CD4-positive, alpha-beta T cell treated with Interferon gamma for 1 hour (primary cell): ENCODE data around the gene TTC39B.

Source experiments
- DNase-seq: peaks from one replicate; pipeline ENCODE4 v3.0.0-alpha.2; 2020

Gene TTC39B

GRCh38 chr9:15300218-15300617 is 6.8 kb downstream of the TTC39B start:
- DNase-seq: no peak

DNA sequence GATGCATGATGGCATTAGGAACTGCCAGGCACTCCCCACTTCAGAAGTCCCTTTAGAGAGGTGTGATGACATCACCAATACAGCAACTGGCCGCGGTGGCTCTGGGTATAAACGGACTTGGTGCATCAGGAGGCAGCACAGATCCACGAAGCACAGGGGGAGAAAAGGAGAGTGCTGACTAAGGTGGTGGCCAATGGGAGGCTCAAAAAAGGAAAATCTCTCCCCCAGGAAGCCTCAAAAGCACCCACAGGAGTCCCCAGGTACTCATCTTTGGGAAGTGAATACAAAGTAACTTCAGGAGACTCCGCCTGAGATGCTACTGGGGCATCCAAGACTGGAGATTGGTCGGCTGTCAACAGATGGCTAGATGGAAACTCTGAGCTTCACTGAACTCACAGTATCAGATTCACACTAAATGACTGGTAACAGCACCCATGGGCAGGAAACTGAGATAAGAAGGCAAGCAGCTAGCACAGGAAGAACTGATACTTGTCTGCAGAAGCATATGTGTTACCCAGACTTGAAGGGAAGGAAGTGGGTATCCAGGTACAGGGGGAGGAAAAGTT is 7.6 kb downstream of the TTC39B start:
- peak; percentile 57 for DNase-seq

GRCh38 chr9:15298362-15298761 is 8.7 kb downstream of the TTC39B start:
- no peak for DNase-seq

- no peak for DNase-seq
Observed at GRCh38 chr9:15295761-15296405, 11.1 kb downstream of the TTC39B start.

DNA sequence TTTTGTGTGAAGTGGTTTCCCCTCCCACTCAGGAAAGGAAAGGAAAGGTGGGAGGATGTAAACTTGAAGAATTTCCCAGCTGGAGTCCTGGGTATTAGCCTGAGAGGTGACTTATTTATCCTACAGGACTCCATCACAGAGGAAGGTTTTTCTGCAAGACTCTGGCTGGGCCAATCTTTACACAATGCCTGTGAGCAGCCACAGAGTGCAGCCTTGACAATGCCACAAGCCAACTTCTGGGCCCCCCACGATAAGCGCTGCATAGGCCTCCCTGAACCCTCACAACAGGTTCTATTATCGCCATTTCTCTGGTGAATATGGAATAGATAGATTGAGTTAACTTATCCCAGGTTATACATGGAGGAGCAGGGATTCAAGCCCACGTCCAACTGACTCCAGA is 12.4 kb downstream of the TTC39B start:
- DNase-seq: no peak

DNA sequence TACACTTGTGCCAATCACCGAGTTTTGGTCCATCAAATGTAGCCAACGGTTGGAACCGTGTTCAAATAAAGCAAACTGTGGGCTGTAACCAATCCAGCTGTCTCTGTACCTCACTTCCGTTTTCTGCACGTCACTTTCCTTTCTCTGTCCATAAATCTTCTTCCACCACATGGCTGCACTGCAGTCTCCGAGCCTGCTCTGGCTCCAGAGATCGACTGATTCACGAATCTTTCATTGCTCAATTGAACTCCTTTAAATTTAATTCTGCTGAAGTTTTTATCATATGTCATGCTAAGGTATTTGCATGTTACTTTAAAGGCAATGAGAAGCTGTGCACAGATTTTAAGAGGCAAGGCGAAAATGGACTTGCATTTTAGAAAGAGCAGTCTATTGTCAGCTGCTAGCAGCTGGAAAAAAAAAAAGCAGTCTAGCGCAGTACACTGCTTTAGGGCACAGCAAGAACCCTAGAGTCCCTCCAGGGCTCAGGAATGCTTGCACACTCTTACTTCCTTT is 13.2 kb downstream of the TTC39B start:
- DNase-seq: no peak

- no peak for DNase-seq
Observed at GRCh38 chr9:15293084-15293483, 13.9 kb downstream of the TTC39B start.

- no peak for DNase-seq
Observed at GRCh38 chr9:15289603-15290002, 17.4 kb downstream of the TTC39B start.

GRCh38 chr9:15287309-15287708 is 19.7 kb downstream of the TTC39B start:
- no peak for DNase-seq

DNA sequence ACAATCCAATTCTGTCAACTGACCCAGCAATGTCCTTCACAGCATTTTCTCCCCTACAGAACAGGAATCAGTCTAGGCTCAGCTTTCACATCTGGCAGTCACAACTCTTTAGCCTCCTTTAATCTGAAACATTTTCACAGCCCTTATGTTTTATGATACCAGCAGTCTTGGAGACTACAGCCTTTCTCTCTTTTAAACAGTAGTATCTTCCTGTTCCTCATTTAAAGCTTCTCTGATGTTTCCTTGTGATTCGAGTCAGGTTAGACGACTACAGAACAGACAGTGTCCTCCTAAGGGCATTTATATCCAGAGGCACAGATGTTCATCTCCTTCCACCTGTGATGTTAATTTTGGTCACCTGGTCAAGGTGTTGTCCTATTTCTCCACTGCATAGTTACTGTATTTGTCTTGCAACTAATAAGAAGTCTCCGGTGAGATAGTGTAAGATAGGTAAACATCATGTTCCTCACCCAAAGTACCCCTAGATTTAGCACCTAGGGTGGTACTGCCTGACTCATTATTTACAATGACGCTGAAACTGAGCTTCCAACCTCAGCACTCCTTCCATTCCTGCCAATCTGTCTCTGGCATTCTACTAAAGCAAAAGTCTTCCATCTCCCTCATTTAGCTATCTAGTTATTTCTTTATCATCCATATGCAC is 20.7 kb downstream of the TTC39B start:
- DNase-seq: no peak

DNA sequence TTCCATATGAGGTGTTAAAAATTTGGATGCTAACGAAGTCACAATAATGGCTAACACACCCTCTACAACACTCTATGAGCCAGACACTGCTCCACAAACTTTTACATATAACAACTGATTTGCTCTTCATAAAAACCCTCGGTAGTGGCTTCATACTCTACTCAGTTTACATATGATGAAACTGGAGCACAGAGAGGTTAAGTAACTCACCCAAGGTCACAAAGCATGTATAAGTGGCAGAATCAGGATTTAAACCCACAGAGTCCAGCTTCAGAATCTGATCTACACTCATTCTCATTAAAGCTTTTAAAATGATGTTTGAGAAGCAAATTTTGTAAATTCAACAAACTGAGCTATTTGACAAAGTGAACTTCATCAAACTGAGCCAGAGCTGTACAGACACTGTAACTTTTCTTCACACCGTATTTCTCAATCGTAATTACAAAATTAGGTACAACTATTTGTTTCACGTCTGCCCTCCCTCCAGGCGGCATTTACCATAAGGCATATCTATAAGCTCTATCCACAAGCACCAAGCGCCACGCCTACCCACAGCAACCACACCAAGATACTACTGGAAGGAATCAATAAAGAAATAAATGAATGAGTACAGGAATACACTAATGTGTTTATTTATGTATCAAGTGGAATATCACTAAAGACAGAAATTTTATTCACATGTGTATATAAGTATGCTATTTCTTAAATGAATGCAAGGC is 24.3 kb downstream of the TTC39B start:
- no peak for DNase-seq

DNA sequence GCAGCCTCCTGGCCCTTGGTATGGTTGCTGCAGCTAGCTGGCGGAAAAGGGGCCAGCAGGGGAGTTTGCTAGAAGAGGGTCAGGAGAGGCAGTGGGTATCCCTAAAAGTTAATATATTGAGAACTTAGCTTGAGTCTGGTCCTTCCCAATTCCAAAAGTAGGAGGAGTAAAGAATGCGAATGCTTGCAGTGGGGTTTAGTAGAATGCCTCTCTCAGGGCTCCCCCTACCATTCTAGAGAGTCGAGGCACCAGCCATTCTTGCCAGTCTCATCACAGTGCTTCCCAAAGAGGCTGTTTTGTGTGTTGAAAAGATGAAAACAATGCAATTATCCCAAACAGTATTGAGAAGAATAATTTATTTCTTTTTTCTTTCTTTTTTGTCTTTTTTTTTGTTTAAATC is 26.4 kb downstream of the TTC39B start:
- DNase-seq: no peak

DNA sequence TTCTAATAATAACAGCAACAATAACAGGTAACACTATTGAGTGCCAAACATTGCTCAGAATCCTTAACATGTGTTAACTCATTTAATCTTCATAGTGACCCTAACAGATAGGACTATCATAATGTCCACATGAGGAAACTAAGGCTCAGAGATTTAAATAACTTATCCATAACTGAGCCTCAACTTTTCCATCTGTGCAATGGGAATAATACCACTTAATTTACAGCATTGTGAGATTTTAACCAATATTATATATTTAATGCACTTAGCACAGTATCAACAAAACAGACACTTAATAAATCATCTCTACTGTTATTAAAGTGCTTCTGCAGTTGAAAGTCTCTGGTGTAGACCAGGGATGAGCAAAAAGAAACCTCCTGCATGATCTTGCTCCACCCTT is 28.2 kb downstream of the TTC39B start:
- no peak for DNase-seq

- DNase-seq: no peak
Observed at GRCh38 chr9:15278091-15278687, 28.8 kb downstream of the TTC39B start.

GRCh38 chr9:15277400-15278090 is 29.5 kb downstream of the TTC39B start:
- no peak for DNase-seq

- DNase-seq: no peak
Observed at GRCh38 chr9:15276328-15276938, 30.6 kb downstream of the TTC39B start.

GRCh38 chr9:15274425-15274824 is 32.6 kb downstream of the TTC39B start:
- DNase-seq: no peak

- no peak for DNase-seq
Observed at GRCh38 chr9:15272377-15272928, 34.6 kb downstream of the TTC39B start.

GRCh38 chr9:15271403-15271802 is 35.6 kb downstream of the TTC39B start:
- DNase-seq: peak; percentile 9

- no peak for DNase-seq
Observed at GRCh38 chr9:15268782-15269181, 38.2 kb downstream of the TTC39B start.

DNA sequence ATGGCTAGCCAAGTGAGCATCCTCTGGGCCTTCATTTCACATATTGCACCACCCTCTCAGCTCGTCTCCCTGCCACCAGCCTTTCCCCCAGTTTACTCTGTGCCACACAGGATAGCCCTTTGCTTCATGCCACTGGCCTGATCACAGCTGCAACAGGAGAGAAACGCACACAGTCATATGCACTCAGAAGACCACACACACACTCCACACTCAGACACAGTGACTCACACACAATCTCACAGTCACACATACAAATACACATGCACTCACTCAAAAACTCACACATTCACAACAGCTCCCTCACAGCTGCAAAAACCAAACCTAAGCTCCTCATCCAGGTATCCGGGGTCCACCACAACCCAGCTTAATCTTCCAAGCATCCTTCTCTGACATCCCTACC is 38.7 kb downstream of the TTC39B start:
- DNase-seq: no peak

DNA sequence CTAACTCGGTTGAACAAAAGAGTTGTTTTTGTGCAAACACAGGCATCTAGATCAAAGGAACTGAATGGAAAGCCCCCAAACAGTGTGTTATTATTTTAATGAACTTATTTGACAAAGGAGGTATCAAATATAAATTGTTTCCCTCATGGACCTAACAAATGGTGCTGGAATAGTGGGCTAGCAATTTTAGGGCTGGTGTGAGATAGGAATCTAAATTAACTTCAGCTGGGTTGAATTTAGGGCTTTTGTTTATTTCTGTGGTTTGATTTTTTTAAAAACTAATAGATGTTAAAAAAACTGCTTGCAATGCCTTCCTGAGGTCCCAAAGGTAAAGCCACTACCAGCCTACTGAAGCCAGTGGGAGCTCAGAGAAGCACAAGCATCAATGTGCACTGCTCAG is 42.1 kb downstream of the TTC39B start:
- DNase-seq: no peak
